Fibroblast of skin of back (primary cell): ENCODE measurements around the gene ADPRH.
A peak's percentile ranks its signal among the peaks of the same experiment; 100 is the strongest.

Source experiments
- DNase-seq: peaks from one replicate; pipeline ENCODE4 v3.0.0-alpha.2; 2013

ADPRH gene

DNA sequence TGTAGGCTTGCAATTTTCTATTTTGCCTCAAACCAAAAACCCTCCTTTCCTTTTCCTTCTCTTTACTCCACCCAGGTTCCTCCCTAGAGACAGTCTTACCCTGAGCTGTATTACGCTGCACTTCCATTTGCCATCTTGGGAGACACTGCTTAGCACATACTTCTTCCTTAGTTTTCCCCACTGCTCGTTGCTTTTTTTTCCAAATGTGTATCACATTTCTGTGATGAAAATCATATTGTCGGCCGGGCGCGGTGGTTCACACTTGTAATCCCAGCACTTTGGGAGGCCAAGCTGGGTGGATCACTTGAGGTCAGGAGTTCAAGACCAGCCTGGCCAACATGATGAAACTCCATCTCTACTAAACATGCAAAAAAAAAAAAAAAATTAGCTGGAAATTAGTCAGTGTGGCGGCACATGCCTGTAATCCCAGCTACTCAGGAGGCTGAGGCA, 51.6 kb downstream of the ADPRH start:
- no peak for DNase-seq

GRCh38 chr3:119631516-119631915, 52.2 kb downstream of the ADPRH start:
- peak; percentile 35 for DNase-seq

DNA sequence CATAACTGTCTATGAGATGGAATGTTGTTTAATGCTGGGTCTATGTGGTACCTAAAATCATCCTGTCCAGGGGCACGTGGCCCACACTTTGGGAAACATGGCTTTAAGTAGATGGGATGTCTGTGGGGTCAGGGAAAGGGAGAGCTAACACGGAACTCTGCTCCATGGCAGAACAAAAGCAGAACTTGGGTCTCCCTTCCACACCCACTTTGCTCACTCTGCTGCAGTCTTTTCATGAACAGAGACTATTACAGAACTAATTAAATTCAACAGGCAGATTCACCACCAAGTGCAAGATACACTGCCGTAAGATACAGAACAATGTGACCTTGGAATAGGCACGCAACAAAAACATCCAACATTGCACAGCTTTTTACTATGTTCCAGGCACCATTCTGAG, 52.9 kb downstream of the ADPRH start:
- DNase-seq: peak; percentile 46

GRCh38 chr3:119632829-119633228, 53.5 kb downstream of the ADPRH start:
- no peak for DNase-seq

- DNase-seq: no peak
These were observed 56.4 kb downstream of the ADPRH start for GRCh38 chr3:119635719-119636118.

DNA sequence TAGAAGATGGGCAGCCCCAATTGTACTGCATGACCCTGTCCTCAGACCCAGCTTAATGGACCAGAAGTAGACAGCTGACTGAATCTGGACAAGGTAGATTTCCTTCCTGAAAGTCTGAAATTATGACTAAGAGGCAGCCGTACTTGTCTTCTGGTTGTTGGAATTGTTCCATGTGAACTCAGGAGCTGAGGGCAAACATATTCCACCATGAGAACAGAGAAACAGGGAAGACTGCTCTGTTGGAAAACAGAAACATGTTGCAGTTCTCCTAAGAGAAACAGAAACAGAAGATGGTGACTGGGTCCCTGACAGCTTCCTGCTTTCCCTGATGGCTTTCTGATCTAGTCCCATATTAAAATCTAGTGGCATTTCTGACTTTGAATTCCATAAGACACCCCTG, 57.0 kb downstream of the ADPRH start:
- no peak for DNase-seq

GRCh38 chr3:119636891-119637611, 57.8 kb downstream of the ADPRH start:
- DNase-seq: no peak

GRCh38 chr3:119637679-119638477, 58.6 kb downstream of the ADPRH start:
- peak; percentile 96 for DNase-seq
